Measurements from ENCODE around the gene ACD.

- no peak for TF ChIP-seq CTCF (IDR thresholded peaks at IDR 0.05)
- no peak for TF ChIP-seq POLR2AphosphoS5 (IDR thresholded peaks at IDR 0.05)
- TF ChIP-seq POLR2A (IDR thresholded peaks at IDR 0.05): no peak
Measured at GRCh38 chr16:67608364-67608763, 51.7 kb downstream of the ACD start.

Measured in breast epithelium (tissue), 3 donors.